Suppressor macrophage treated with lipopolysaccharide for 1 hour (primary cell): Measurements from ENCODE around the gene KCNJ12.
"Not testable (repeated sequence)": the region's sequence is repeated elsewhere in the genome, so short reads cannot be mapped to it uniquely, and the experiment has no call there.

Experiments used
- DNase-seq, 3 donors: peaks; one replicate each; pipeline ENCODE4 v3.0.0-alpha.2; 2020 to 2022

The KCNJ12 gene

GRCh38 chr17:21376081-21376758 is at the start of gene KCNJ12:
Gene KCNJ12, plus strand, starts transcription at chr17:21376357. Its CDS starts 38,986 bp downstream, at chr17:21415343.
- no peak for DNase-seq

GRCh38 chr17:21327921-21328320 is 48.2 kb upstream of the KCNJ12 start:
- not testable (repeated sequence) for DNase-seq

- not testable (repeated sequence) for DNase-seq
These were observed 47.4 kb upstream of the KCNJ12 start for GRCh38 chr17:21328778-21329177.

GRCh38 chr17:21330436-21331160 is 45.6 kb upstream of the KCNJ12 start:
- no peak for DNase-seq

GRCh38 chr17:21336541-21337294 is 39.4 kb upstream of the KCNJ12 start:
- DNase-seq, result not testable (repeated sequence)

GRCh38 chr17:21337981-21338625 is 38.1 kb upstream of the KCNJ12 start:
- DNase-seq, result not testable (repeated sequence)

- DNase-seq, result no peak
These were observed 37.1 kb upstream of the KCNJ12 start for GRCh38 chr17:21339011-21339410.

GRCh38 chr17:21339571-21339970 is 36.6 kb upstream of the KCNJ12 start:
- DNase-seq, result not testable (repeated sequence)

- not testable (repeated sequence) for DNase-seq
These were observed 35.8 kb upstream of the KCNJ12 start for GRCh38 chr17:21340407-21340806.

- not testable (repeated sequence) for DNase-seq
These were observed 34.9 kb upstream of the KCNJ12 start for GRCh38 chr17:21341279-21341678.

- not testable (repeated sequence) for DNase-seq
These were observed 34.1 kb upstream of the KCNJ12 start for GRCh38 chr17:21341925-21342540.

GRCh38 chr17:21343061-21343949 is 32.9 kb upstream of the KCNJ12 start:
- not testable (repeated sequence) for DNase-seq

- not testable (repeated sequence) for DNase-seq
These were observed 31.4 kb upstream of the KCNJ12 start for GRCh38 chr17:21344801-21345200.

GRCh38 chr17:21345236-21345635 is 30.9 kb upstream of the KCNJ12 start:
- no peak for DNase-seq

GRCh38 chr17:21346107-21346506 is 30.1 kb upstream of the KCNJ12 start:
- DNase-seq, result not testable (repeated sequence)

GRCh38 chr17:21346651-21347250 is 29.4 kb upstream of the KCNJ12 start:
- not testable (repeated sequence) for DNase-seq

- DNase-seq, result not testable (repeated sequence)
These were observed 28.5 kb upstream of the KCNJ12 start for GRCh38 chr17:21347660-21348059.

GRCh38 chr17:21348081-21348925 is 27.9 kb upstream of the KCNJ12 start:
- DNase-seq, result not testable (repeated sequence)

- not testable (repeated sequence) for DNase-seq
These were observed 27.3 kb upstream of the KCNJ12 start for GRCh38 chr17:21348926-21349261.
